Panc1 (cell line): Measurements from ENCODE around the gene FERMT3. TPM values are rescaled to one million over a fixed set of nuclear protein-coding genes. Genes with fewer than 3 reads are reported as not detected.

Experiments used
- ATAC-seq: fragments of 200-7000 bp; cut with Tn5 transposase; 2 replicates; pipeline ENCODE4 v1.9.1; 2020; ENCODE audit warnings: mild to moderate bottlenecking, moderate library complexity
- BruUV-seq: library from RNA; stranded (reverse); fragments of 400-500 nt; replicated peaks from 2 replicates; lab custom pipeline; 2021; lab: Mats Ljungman, UMichigan
- CTCF ChIA-PET: fragments of 300-600 bp; sonication (Branson Sonifier 250); formaldehyde crosslinking; loops from one replicate; lab custom pipeline; 2022; ENCODE audit warnings: antibody characterized with exemption; lab: Charles Lee
- POLR2A ChIA-PET: fragments of 300-600 bp; sonication (Branson Sonifier 250); formaldehyde crosslinking; loops from one replicate; lab custom pipeline; 2022; ENCODE audit warnings: antibody characterized with exemption; lab: Charles Lee
- DNase-seq: peaks from one replicate; pipeline ENCODE4 v3.0.0-alpha.2; 2010; ENCODE audit warnings: low read depth, low spot score
- H3K27ac ChIP-seq: 2 replicates; pipeline ENCODE4 v1.5.1; 2011; ENCODE audit warnings: mild to moderate bottlenecking, low read length, inconsistent platforms
- H3K27me3 ChIP-seq: fragments of 200-500 bp; sonication (Bioruptor generic); 2 replicates; pipeline ENCODE4 v1.6.0; 2014; ENCODE audit warnings: low read length, inconsistent platforms; ENCODE audit not compliant: control insufficient read depth, insufficient read depth
- H3K36me3 ChIP-seq: fragments of 200-500 bp; sonication (Bioruptor generic); 2 replicates; pipeline ENCODE4 v1.5.1; 2014; ENCODE audit warnings: inconsistent platforms, mild to moderate bottlenecking, low read length, moderate library complexity; ENCODE audit not compliant: control insufficient read depth, insufficient read depth
- H3K4me1 ChIP-seq: 2 replicates; pipeline ENCODE4 v1.5.1; 2011; ENCODE audit warnings: inconsistent platforms, mild to moderate bottlenecking, low read length, moderate library complexity; ENCODE audit not compliant: control insufficient read depth, insufficient read depth
- H3K4me3 ChIP-seq, 2 experiments: 2 replicates each; pipeline ENCODE4 v1.5.1; 2011 to 2012; ENCODE audit warnings: low read depth in 2 of 2, low read length in 2 of 2, mild to moderate bottlenecking in 2 of 2, inconsistent platforms in 1 of 2, moderate library complexity in 1 of 2
- H3K9me3 ChIP-seq: fragments of 200-500 bp; sonication (Bioruptor generic); 2 replicates; pipeline ENCODE4 v1.5.1; 2014; ENCODE audit warnings: low read depth, mild to moderate bottlenecking, inconsistent platforms, low read length, moderate library complexity; ENCODE audit not compliant: control insufficient read depth, insufficient read depth
- POLR2AphosphoS5 ChIP-seq: IDR thresholded peaks from 2 replicates; pipeline ENCODE4 v1.6.1; 2012; ENCODE audit warnings: mild to moderate bottlenecking, low read depth, low read length, moderate library complexity
- SIN3A ChIP-seq: IDR thresholded peaks from 2 replicates; pipeline ENCODE4 v1.6.1; 2012; ENCODE audit warnings: low read depth, mild to moderate bottlenecking, low read length, moderate library complexity, borderline replicate concordance; ENCODE audit not compliant: insufficient read depth
- TCF7L2 ChIP-seq: IDR thresholded peaks from 2 replicates; pipeline ENCODE4 v1.6.1; 2011; ENCODE audit warnings: mild to moderate bottlenecking, low read depth, low read length, inconsistent platforms
- in situ Hi-C: cut with HindIII; loops from 2 replicates; pipeline ENCODE4 v1.10.0; 2016; ENCODE audit warnings: low sequenced_read_pairs, low pct_unique_long_range_greater_than_20kb
- intact Hi-C: fragments of 100-400 bp; cut with micrococcal nuclease; formaldehyde crosslinking; loops from one replicate; pipeline ENCODE4 v1.10.0; 2022; ENCODE audit not compliant: unreplicated experiment
- total RNA-seq: library from RNA; stranded (reverse); gene quantifications from one replicate; pipeline ENCODE4 v1.2.1, GENCODE V29; 2021; ENCODE audit not compliant: unreplicated experiment
- TF ChIP-seq, protein P1 (sequence below), 2 experiments: IDR thresholded peaks; 2 replicates each; pipeline ENCODE4 v1.6.1; 2011 to 2012; ENCODE audit warnings: low read depth in 2 of 2, control low read depth in 1 of 2, low read length in 1 of 2, mild to moderate bottlenecking in 1 of 2, moderate library complexity in 1 of 2; ENCODE audit not compliant: insufficient read depth in 1 of 2
- TF ChIP-seq, protein P2 (sequence below): fragments of 450-650 bp; IDR thresholded peaks from 2 replicates; pipeline ENCODE4 v1.5.1; 2017; ENCODE audit warnings: mild to moderate bottlenecking

FERMT3 gene
- total RNA-seq, 1 experiment from 2014 or later: 2.9 TPM

DNA sequence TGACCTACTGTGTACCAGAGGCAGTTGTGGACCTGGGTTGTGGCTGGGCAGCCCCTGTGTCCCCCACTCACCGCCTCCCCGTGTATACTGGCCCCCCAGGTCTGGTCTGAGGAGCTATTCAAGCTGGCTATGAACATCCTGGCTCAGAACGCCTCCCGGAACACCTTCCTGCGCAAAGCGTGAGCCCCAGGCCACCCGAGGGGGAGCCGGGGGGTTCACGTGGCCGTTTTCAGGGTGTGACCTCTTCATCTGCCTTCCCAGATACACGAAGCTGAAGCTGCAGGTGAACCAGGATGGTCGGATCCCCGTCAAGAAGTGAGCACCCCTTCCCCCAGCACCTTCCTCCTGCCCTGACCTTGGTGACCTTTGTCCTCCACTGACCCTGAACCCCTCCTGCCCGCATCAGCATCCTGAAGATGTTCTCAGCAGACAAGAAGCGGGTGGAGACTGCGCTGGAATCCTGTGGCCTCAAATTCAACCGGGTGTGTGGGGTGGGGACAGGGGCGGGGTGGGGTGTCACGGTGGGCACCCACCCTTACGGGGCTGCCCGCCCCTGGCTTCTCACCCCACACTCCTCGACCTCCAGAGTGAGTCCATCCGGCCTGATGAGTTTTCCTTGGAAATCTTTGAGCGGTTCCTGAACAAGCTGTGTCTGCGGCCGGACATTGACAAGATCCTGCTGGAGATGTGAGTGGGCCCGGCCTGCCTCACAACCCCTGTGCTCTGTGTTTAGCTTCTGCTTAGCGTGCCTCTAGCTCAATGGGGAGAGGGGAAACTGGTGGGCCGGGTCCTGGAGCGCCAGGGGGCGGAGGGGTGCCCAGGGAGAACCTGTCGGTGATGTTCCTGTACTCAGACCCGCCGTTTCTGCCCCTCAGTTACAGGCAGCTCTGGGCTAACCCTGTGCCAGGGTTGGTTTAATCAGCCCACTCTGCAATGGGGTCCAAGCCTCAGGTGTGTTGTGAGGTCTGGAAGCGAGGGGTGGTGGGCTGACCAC lies 48.9 kb downstream of the FERMT3 start:
- ChIA-PET CTCF (no interaction called here), POLR2A (interaction anchor here (0.5 kb wide), 1 partner anchor 22 kb away, joined by 8 read pairs; no protein-coding TSS in a partner anchor)
- H3K27me3 ChIP-seq: no peaks in the 10 kb centered on the region
- in situ Hi-C loops (no loop called here), intact Hi-C loops (no loop called here)
- ATAC-seq (no peak), DNase-seq (no peak)
- no peaks in the 10 kb centered on the region for H3K9me3 ChIP-seq
- H3K4me1 ChIP-seq: peaks cover 13% of the 10 kb centered on the region
- H3K36me3 ChIP-seq: peaks cover 3% of the 10 kb centered on the region; the same call in 1 of the 2 replicates
- TF ChIP-seq POLR2AphosphoS5: no peak
- no peak for TF ChIP-seq SIN3A
- no peak for TF ChIP-seq TCF7L2
- TF ChIP-seq, protein P1, sequence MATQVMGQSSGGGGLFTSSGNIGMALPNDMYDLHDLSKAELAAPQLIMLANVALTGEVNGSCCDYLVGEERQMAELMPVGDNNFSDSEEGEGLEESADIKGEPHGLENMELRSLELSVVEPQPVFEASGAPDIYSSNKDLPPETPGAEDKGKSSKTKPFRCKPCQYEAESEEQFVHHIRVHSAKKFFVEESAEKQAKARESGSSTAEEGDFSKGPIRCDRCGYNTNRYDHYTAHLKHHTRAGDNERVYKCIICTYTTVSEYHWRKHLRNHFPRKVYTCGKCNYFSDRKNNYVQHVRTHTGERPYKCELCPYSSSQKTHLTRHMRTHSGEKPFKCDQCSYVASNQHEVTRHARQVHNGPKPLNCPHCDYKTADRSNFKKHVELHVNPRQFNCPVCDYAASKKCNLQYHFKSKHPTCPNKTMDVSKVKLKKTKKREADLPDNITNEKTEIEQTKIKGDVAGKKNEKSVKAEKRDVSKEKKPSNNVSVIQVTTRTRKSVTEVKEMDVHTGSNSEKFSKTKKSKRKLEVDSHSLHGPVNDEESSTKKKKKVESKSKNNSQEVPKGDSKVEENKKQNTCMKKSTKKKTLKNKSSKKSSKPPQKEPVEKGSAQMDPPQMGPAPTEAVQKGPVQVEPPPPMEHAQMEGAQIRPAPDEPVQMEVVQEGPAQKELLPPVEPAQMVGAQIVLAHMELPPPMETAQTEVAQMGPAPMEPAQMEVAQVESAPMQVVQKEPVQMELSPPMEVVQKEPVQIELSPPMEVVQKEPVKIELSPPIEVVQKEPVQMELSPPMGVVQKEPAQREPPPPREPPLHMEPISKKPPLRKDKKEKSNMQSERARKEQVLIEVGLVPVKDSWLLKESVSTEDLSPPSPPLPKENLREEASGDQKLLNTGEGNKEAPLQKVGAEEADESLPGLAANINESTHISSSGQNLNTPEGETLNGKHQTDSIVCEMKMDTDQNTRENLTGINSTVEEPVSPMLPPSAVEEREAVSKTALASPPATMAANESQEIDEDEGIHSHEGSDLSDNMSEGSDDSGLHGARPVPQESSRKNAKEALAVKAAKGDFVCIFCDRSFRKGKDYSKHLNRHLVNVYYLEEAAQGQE (IDR thresholded peaks at IDR 0.05; ENCODE audit: insufficient read depth in 1 of 2, low read depth in 2 of 2, low read length in 1 of 2): no peak
- no TSS peak for BruUV-seq
- no peak overlapping the region for H3K4me3 ChIP-seq
- no peak overlapping the region for H3K27ac ChIP-seq

DNA sequence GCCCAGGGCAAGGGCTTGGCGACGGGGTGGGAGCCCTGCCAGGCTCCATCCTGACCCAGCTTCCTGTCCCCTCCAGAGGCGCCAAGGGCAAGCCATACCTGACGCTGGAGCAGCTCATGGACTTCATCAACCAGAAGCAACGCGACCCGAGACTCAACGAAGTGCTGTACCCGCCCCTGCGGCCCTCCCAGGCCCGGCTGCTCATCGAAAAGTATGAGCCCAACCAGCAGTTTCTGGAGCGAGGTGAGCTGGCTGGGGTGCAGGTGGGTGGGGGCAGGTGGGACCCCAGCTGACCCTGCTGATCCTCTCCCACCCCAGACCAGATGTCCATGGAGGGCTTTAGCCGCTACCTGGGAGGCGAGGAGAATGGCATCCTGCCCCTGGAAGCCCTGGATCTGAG lies 49.8 kb downstream of the FERMT3 start:
- Histone ChIP-seq H3K36me3 (peaks cover 3% of the 10 kb centered on the region; the same call in 1 of the 2 replicates), H3K9me3 (no peaks in the 10 kb centered on the region), H3K27ac (no peak overlapping the region), H3K4me1 (peaks cover 8% of the 10 kb centered on the region), H3K27me3 (no peaks in the 10 kb centered on the region), H3K4me3 (no peak overlapping the region)
- TF ChIP-seq SIN3A: no peak
- TF ChIP-seq, protein P1 (IDR thresholded peaks at IDR 0.05; ENCODE audit: insufficient read depth in 1 of 2, low read depth in 2 of 2, low read length in 1 of 2): no peak
- TF ChIP-seq POLR2AphosphoS5: no peak
- TF ChIP-seq, protein P2, sequence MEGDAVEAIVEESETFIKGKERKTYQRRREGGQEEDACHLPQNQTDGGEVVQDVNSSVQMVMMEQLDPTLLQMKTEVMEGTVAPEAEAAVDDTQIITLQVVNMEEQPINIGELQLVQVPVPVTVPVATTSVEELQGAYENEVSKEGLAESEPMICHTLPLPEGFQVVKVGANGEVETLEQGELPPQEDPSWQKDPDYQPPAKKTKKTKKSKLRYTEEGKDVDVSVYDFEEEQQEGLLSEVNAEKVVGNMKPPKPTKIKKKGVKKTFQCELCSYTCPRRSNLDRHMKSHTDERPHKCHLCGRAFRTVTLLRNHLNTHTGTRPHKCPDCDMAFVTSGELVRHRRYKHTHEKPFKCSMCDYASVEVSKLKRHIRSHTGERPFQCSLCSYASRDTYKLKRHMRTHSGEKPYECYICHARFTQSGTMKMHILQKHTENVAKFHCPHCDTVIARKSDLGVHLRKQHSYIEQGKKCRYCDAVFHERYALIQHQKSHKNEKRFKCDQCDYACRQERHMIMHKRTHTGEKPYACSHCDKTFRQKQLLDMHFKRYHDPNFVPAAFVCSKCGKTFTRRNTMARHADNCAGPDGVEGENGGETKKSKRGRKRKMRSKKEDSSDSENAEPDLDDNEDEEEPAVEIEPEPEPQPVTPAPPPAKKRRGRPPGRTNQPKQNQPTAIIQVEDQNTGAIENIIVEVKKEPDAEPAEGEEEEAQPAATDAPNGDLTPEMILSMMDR: no peak
- TF ChIP-seq TCF7L2: no peak
- in situ Hi-C loops (no loop called here), intact Hi-C loops (no loop called here)
- ATAC-seq: no peak
- no peak for DNase-seq
- CTCF ChIA-PET: no interaction called here
- no TSS peak for BruUV-seq
- POLR2A ChIA-PET: no interaction called here
